ENCODE measurements around the gene TRMT5.
A peak's percentile ranks its signal among the peaks of the same experiment; 100 is the strongest.

TRMT5 gene

GRCh38 chr14:60963761-60964160 is 17.1 kb downstream of the TRMT5 start:
- no peak for DNase-seq

DNA sequence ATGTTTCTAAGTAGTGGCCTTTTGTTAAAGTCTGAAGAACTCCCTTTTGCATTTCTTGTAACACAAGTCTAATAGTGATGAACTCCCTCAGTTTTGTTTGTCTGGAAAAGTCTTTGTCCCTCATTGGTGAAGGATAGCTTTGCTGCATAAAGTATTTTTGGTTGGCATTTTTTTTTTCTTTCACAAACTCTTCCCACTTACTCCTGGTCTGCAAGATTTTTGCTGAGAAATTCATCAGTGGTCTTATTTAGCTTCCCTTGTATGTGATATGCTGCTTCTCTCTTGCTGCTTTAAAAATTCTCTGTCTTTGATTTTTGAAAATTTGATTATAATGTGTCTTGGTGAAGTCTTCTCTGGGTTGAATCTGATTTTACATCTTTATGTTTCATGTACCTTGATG is 22.7 kb downstream of the TRMT5 start:
- DNase-seq = no peak

DNA sequence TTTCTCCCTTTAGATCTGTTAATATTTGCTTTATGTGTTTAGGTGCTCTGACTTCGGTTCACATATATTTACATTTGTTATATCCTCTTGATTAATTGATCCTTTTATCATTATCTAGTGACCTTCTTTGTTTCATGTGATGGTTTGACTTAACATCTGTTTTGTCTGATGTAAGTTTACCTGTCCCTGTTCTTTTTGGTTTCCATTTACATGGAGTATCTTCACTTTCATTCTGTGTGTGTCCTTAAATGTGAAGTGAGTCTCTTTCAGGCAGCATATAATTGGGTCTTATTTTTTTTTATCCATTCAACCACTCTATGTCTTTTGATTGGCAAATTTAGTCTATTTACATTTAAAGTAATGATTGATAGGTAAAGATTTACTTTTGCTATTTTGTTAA is 24.2 kb downstream of the TRMT5 start:
- DNase-seq = no peak

GRCh38 chr14:60956202-60956601 is 24.7 kb downstream of the TRMT5 start:
- DNase-seq = no peak

GRCh38 chr14:60951776-60952435 is 29.0 kb downstream of the TRMT5 start:
- no peak for DNase-seq

GRCh38 chr14:60946773-60947172 is 34.1 kb downstream of the TRMT5 start:
- no peak for DNase-seq

DNA sequence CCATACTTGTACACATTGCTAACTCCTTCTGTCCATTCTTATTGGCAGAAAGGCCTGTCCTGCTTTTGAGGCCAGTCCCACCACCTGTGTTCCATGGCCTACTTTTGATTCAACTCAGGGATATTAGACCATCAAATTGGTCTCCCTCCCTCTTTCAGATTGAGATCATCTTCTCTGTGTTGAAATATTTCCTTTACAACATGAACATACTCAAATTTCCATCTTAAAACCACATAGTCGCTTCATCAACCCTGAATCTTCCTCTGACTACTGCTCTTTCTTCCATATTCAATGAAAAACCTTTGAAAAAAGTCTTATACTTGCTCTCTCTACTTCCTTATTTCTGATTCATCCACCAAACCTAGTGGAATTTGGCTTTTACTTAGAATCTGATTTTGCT is 34.9 kb downstream of the TRMT5 start:
- no peak for DNase-seq

GRCh38 chr14:60944204-60944603 is 36.7 kb downstream of the TRMT5 start:
- DNase-seq = no peak

- no peak for DNase-seq
These were observed 37.2 kb downstream of the TRMT5 start for GRCh38 chr14:60943637-60944032.

GRCh38 chr14:60935319-60935718 is 45.6 kb downstream of the TRMT5 start:
- DNase-seq = no peak

- DNase-seq = no peak
These were observed 46.8 kb downstream of the TRMT5 start for GRCh38 chr14:60933920-60934655.

DNA sequence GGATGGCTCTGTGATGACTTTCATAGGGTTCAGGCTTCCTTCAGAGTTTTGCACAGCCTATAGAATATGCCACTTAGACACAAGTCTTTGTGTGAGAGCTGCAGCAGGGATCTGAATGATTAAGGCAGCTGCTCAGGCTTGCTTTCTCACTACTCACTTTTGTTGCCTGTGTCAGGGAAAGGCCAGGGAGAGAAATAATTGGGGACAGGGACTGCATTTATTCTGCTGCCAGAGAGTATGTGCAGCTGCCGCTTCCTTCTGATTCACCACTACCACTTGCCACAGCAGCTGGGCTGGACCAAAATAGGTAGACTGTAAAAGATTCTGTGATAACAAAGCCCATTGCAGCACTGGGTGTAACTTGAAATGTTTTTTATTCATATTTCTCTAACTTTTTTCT is 49.7 kb downstream of the TRMT5 start:
- peak; percentile 59 for DNase-seq

GRCh38 chr14:60926002-60926401 is 54.9 kb downstream of the TRMT5 start:
- DNase-seq = no peak

GRCh38 chr14:60925286-60925685 is 55.6 kb downstream of the TRMT5 start:
- DNase-seq = no peak

DNA sequence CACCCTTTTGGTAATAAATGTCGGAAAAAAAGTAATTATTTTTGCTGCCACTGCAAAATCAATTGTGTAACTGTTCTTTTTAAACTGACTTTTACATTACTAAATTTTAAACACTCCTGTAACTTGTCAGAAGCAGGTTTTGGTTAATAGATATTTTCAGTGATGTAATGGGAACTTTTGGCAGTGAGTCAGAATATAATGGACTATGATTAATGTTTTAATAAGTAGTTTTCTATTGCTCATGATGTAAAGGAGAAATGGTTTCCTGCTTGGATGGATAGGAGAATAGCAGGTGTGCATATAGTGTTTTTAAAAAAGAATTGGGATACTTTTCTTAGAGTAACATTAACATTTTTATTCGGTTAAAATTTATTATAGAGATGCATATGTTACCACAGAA is 58.8 kb downstream of the TRMT5 start:
- DNase-seq = peak; percentile 32

Data from NCI-H2081 treated with DMSO at 0.1 percent for 48 hours (cell line).